IgD-negative memory B cell (primary cell): ENCODE data around the gene EIF3B. TPM values are rescaled to one million over a fixed set of nuclear protein-coding genes. Genes with fewer than 3 reads are reported as not detected.
"Not testable (repeated sequence)": the region's sequence is repeated elsewhere in the genome, so short reads cannot be mapped to it uniquely, and the experiment has no call there.

Experiments used
- H3K27ac Mint-ChIP-seq, 3 donors: one replicate each; pipeline ENCODE4 v1.8.0; 2020 to 2022; ENCODE audit warnings: mild to moderate bottlenecking in 3 of 3, mixed read lengths in 3 of 3, moderate library complexity in 1 of 3
- H3K27me3 Mint-ChIP-seq: one replicate; pipeline ENCODE4 v1.8.0; 2021; ENCODE audit warnings: mixed read lengths
- H3K36me3 Mint-ChIP-seq: one replicate; pipeline ENCODE4 v1.8.0; 2020; ENCODE audit warnings: mild to moderate bottlenecking, mixed read lengths
- H3K4me1 Mint-ChIP-seq, 3 donors: one replicate each; pipeline ENCODE4 v1.8.0; 2020 to 2022; ENCODE audit warnings: mixed read lengths in 3 of 3, mild to moderate bottlenecking in 1 of 3
- H3K4me3 Mint-ChIP-seq, 4 donors: one replicate each; pipeline ENCODE4 v1.8.0; 2020 to 2022; ENCODE audit warnings: mild to moderate bottlenecking in 4 of 4, mixed read lengths in 4 of 4, moderate library complexity in 3 of 4
- H3K9me3 Mint-ChIP-seq, 3 donors: one replicate each; pipeline ENCODE4 v1.8.0; 2020 to 2021; ENCODE audit warnings: mixed read lengths in 3 of 3, mild to moderate bottlenecking in 1 of 3
- polyA plus RNA-seq: library from polyadenylated mRNA; unstranded; fragments of 300-500 nt; fragmentation: Illumina TruSeq; gene quantifications from one replicate; pipeline ENCODE4 v1.2.3, GENCODE V29; 2021

Gene EIF3B
- polyA plus RNA-seq, 1 donor from 2014 or later = 84.4 TPM

DNA sequence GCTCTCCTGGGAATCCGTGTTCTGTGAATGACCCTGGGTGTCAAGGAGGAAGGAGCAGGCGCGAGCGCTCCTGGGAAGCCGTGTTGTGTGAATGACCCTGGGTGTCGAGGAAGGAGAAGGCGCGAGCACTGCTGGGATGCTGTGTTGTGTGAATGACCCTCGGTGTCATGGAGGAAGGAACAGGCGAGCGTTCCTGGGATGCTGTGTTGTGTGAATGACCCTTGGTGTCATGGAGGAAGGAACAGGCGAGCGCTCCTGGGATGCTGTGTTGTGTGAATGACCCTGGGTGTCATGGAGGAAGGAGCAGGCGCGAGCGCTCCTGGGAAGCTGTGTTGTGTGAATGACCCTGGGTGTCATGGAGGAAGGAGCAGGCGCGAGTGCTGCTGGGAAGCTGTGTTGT lies 23.5 kb downstream of the EIF3B start:
- H3K9me3 Mint-ChIP-seq, H3K4me1 Mint-ChIP-seq, H3K36me3 Mint-ChIP-seq, H3K27me3 Mint-ChIP-seq, H3K4me3 Mint-ChIP-seq: not testable (repeated sequence)
- H3K27ac Mint-ChIP-seq = peak overlapping the region in 1 of 3 donors; percentile 31

DNA sequence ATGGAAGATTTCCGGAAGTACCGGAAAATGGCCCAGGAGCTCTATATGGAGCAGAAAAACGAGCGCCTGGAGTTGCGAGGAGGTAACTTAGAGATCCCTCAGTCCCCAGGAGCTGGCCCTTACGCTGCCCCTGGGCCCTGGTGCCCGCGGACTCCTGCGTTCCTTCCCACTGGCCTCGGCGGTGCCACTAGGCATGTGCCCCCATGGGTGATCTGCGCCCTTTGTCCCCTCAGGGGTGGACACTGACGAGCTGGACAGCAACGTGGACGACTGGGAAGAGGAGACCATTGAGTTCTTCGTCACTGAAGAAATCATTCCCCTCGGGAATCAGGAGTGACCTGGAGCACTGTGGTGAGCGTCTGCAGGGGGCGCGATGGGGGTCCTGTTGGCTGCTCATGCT lies 24.5 kb downstream of the EIF3B start:
- H3K4me3 Mint-ChIP-seq = no peak overlapping the region
- no peaks in the 10 kb centered on the region for H3K27me3 Mint-ChIP-seq
- H3K4me1 Mint-ChIP-seq = peaks cover 0 to 2% (median 0%) of the 10 kb centered on the region in 3 donors
- H3K9me3 Mint-ChIP-seq = no peaks in the 10 kb centered on the region
- peaks cover 2% of the 10 kb centered on the region for H3K36me3 Mint-ChIP-seq
- H3K27ac Mint-ChIP-seq = no peak overlapping the region

DNA sequence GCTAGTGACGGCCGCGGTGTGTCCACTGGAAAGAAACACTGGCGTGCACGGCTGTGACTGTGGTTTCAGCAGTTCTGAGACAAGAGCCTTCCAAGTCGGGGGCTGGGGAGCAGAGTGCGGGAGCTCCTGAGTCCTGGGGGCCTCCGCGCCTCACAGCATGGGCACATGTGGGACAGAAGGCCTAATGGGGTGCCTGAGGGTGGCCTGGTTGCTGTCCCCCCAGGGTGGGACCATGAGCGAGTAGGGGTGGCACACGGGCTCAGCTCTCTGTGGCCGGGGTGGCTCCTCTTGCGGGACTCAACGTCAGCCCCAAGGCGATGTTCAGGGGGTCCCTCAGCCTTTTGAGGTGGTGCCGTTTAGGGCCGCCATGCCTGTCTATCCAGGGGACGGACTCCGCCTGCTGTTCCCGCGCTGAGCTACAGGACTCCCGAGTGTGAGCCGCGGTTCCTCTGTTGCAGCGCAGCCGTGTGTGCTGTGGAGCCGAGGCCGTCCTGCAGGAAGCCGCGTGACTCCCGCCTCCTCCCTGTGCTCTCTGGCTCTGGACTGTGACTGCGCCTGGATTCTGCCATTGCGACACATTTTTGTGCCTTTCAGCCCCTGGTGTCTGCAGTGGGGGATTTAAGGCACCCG lies 25.3 kb downstream of the EIF3B start:
- no peak overlapping the region for H3K27ac Mint-ChIP-seq
- H3K9me3 Mint-ChIP-seq = no peaks in the 10 kb centered on the region
- H3K4me1 Mint-ChIP-seq = peaks cover 0 to 2% (median 0%) of the 10 kb centered on the region in 3 donors
- no peak overlapping the region for H3K4me3 Mint-ChIP-seq
- peaks cover 2% of the 10 kb centered on the region for H3K36me3 Mint-ChIP-seq
- H3K27me3 Mint-ChIP-seq = no peaks in the 10 kb centered on the region

DNA sequence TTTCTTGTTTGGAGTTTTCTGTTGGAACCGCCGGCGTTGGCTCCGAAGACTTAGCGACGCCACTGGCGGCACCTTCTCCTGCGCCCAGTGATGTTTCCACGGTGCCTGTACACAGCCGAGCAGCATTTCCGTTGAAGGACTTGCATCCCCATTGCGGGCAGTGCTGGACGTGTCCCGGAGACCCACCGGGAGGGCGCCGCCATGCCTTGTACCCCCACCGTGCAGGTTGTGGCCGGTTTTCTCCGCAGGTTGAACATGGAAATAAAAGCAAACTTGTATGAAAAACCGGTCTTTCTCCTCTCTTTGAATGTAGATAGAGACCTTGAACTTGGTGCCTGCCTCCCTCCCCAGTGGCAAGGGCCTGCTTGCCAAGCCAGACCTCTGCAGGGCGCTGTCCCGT lies 25.8 kb downstream of the EIF3B start:
- Mint-ChIP-seq H3K27me3 (no peaks in the 10 kb centered on the region), H3K9me3 (no peaks in the 10 kb centered on the region), H3K27ac (no peak overlapping the region), H3K36me3 (peaks cover 2% of the 10 kb centered on the region), H3K4me1 (peaks cover 0 to under 1% (median 0%) of the 10 kb centered on the region in 3 donors), H3K4me3 (no peak overlapping the region)

DNA sequence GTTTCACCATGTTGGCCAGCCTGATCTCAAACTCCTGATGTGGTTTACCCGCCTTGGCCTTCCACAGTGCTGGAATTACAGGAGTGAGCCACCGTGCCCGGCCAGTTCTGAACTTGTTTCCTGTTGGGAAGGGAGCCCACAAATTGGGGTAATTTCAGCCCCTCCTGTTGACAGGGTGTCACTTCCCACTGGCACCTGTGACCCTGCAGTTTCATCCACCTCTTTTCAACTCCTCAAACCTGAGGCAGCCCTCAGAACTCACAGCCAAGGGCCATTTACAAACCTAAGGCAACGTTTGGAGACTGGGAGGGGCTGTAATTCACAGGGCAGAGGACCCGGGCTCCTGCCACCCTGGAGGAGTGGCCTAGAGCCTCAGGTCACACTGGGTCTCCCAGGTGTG lies 26.6 kb downstream of the EIF3B start:
- H3K4me1 Mint-ChIP-seq = no peaks in the 10 kb centered on the region
- no peaks in the 10 kb centered on the region for H3K9me3 Mint-ChIP-seq
- H3K4me3 Mint-ChIP-seq = no peak overlapping the region
- H3K27me3 Mint-ChIP-seq = no peaks in the 10 kb centered on the region
- peaks cover 2% of the 10 kb centered on the region for H3K36me3 Mint-ChIP-seq
- no peak overlapping the region for H3K27ac Mint-ChIP-seq

DNA sequence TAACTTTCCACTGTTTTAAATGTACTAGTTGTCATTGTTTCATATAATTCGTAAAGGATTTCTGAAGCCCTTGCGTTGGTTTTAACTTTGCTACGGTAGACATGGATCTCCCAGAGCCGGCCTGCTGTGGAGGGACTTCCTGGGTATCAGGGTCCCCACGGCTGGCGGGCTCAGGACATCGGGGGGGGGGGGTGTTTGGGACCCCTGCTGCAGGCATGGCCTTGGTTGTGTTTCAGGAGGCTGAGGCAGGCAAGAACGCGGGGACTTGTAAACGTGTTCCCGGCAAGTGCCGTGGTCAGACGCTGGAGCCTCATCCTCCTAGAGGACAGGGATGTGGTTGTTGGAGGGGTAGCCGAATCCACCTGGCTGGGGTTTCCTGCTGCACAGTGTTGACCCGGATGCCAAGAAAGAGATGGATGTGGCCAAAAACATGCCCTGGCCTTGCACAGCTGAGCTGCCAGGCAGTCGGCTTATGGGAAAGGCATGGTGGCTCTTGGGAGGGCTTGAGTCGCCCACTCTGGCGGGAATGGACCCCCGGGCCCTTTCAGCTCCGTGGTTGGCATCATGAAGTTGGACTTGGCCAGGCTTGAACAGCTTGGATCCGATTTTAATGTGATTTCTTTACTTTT lies 27.4 kb downstream of the EIF3B start:
- Mint-ChIP-seq H3K36me3 (peaks cover 2% of the 10 kb centered on the region), H3K4me3 (no peak overlapping the region), H3K9me3 (no peaks in the 10 kb centered on the region), H3K27me3 (no peaks in the 10 kb centered on the region), H3K27ac (no peak overlapping the region), H3K4me1 (no peaks in the 10 kb centered on the region)

DNA sequence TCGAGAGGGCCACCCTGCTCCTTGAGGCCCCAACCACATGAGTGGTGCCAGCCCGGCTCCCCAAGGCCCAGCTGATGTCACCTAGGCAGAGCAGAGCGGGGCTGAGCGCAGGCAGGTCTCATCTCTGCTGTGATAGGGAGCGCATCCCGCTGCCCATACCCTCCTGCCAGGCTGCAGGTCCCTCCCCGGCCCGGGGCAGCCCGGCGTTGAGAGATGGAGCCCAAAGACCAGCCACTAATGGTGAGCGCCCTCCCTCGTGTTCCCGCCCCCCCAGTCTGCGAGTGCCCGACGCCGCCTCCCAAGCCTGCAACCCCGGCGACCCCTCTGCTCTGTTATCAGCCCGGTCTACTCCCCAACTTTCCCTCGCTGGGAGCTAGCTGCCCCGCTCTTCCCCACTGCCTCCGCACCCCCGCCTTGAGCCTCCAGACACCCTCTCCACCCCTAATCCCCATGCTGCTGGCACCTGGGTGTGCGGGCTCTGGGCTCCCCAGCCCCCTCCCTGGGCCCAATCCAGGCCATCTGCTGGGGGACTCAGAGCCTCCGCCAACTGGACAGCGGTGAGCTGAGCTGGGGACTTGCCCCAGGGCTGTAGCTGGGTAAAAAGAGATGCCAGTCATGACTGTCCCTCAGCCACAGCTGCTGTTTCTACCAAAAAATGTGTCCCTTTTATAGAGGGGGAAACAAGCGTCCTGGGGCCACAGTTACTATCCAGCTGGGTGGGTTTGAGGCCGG lies 29.1 kb downstream of the EIF3B start:
- Mint-ChIP-seq H3K4me3 (no peak overlapping the region), H3K36me3 (peaks cover 2% of the 10 kb centered on the region)

DNA sequence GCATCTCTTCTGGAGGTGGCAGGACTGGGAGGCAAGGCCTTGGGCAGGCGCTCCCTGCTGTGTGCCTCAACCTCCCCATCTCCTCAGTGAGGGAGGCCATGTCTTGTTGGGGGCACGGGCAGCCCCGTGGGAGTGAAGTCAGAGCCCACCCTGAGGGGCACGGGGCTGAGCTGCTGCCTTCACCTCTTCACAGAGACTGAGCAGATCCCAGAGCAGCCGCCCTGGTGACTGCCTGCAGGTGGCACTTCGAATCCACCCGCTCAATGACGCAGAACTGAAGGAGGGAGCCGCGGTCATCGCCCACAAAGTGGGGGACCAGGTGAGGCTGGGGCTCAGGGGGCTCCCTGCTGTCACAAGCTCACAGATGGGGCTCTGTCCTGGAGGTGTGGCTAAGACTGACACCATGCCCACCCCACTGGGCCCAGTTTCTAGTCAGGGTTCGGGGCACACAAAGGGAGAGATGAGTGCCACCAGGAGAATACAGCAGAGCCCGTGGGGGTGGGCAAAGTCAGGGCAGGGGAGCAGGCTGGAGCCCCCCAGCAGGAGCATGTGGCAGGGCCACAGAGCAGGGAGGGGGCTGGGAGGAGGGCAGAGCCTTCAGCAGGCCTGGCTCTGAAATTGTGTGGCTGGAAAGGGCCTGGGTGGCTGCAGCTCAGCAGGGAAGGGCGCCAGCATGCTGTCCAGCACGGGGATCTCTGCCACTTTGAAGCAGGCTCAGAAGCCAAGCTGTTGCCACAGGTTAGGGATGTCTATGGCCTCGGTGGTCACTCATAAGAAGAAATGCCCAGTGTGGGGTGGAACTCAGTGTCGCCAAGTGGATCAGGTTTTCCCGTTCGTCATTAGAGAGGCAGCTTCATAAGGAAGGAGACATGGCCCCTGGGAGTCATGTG lies 30.0 kb downstream of the EIF3B start:
- H3K4me3 Mint-ChIP-seq = peak overlapping the region in 1 of 4 donors; percentile 12
- no peaks in the 10 kb centered on the region for H3K9me3 Mint-ChIP-seq
- H3K27ac Mint-ChIP-seq = no peak overlapping the region
- H3K27me3 Mint-ChIP-seq = no peaks in the 10 kb centered on the region
- no peaks in the 10 kb centered on the region for H3K4me1 Mint-ChIP-seq
- H3K36me3 Mint-ChIP-seq = peaks cover 2% of the 10 kb centered on the region

More for the DNA sequence above, 29.1 kb downstream of the EIF3B start:
- Mint-ChIP-seq H3K9me3 (no peaks in the 10 kb centered on the region), H3K27me3 (no peaks in the 10 kb centered on the region), H3K27ac (no peak overlapping the region), H3K4me1 (no peaks in the 10 kb centered on the region)

DNA sequence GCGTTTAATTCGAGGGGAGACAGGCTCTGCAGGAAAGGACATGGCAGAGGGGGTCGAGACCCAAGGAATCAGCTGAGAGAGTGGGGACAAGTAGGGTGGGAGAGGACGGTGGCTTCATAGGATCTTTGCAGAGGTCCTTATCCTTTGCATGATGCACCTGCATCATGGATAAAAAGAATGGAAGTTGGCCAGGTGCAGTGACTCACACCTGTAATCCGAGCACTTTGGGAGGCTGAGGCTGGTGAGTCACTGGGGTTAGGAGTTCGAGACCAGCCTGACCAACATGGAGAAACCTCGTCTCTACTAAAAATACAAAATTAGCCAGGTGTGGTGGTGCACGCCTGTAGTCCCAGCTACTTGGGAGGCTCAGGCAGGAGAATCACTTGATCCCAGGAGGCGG lies 31.5 kb downstream of the EIF3B start:
- H3K9me3 Mint-ChIP-seq, H3K27me3 Mint-ChIP-seq, H3K27ac Mint-ChIP-seq, H3K4me1 Mint-ChIP-seq, H3K36me3 Mint-ChIP-seq, H3K4me3 Mint-ChIP-seq: not testable (repeated sequence)

DNA sequence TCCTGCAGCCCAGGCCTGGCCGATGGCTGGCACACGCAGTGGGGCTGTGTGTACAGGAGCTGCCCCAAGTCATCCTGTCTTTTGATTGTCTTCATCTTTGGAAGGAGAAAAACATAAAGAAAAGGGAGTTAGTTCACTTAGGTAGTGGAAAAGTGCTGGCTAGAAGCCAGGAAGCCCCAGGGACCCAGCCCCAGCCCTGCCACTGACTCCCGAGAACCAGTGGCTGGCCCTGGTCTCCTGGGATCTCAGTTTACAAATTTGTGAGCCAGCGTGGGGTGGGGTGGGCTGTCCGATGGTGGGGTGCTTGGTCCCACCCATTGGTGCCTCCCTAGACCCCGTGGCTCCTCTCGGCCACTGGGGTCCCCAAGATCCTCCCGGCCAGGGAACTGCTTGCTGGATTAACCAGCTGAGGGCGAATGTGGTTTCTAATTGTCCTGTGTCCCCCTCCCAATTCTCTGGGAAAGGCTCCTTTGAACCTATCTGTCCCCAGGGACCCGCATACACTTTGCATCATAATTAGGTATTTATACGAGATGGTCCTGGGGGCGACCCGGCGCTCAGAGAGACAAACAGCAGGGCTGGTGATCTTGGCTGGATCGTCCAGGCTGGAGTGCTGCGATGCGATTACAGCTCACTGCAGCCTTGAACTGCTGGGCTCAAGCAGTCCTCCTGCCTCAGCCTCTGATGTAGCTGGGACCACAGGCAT lies 32.5 kb downstream of the EIF3B start:
- Mint-ChIP-seq H3K27ac (no peak overlapping the region), H3K9me3 (no peaks in the 10 kb centered on the region), H3K4me1 (peaks cover 0 to under 1% (median 0%) of the 10 kb centered on the region in 3 donors), H3K27me3 (no peaks in the 10 kb centered on the region), H3K36me3 (no peaks in the 10 kb centered on the region), H3K4me3 (no peak overlapping the region)

DNA sequence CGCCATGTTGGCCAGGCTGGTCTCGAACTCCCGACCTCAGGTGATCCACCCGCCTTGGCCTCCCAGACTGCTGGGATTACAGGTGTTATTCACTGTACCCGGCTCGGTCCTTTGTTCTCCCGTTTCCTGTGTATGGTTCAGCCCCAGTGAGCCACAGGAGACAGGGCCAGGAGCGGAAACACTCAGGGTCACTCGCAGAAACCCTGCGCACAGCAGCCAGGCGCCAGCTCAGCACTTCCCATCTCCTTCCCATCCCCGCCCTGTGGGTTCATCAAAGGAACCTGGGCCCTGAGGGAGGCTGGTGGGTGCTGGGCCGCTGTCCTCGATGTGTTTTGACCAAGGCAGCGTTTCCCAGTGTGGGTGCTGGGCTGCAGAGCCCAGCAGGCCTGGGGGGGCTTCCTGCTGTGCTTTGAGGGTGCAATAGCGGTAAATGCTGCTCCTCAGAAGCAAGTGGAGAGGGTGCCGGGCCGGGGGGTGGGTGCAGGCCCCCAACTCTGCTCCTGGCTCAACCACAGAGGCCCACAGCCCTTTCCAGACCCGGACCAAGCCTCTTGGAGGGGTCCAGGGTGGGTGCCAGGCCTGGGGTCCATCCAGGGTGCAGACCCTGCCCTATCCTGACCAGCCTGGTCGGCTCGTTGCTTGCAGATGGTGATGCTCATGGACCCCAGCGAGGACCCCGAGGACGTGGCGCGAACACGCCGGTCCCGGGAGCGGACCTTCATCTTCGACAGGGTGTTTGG lies 33.4 kb downstream of the EIF3B start:
- H3K27ac Mint-ChIP-seq = no peak overlapping the region
- no peaks in the 10 kb centered on the region for H3K27me3 Mint-ChIP-seq
- H3K36me3 Mint-ChIP-seq = no peaks in the 10 kb centered on the region
- H3K4me3 Mint-ChIP-seq = no peak overlapping the region
- H3K9me3 Mint-ChIP-seq = no peaks in the 10 kb centered on the region
- H3K4me1 Mint-ChIP-seq = peaks cover 1 to 6% (median 1%) of the 10 kb centered on the region in 3 donors

DNA sequence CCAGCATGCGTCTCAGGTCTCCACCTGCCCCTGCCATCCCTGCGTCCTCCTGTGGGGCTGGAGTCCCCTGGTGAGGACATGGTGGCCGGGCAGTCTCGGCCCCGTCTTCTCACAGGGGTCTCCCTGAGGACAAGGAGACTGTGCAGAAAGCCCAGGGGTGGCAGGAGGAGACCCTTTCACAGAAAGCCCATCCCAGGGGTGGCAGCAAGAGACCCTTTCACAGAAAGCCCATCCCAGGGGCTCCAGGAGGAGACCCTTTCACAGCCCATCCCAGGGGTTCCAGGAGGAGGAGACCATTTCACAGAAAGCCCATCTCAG lies 34.0 kb downstream of the EIF3B start:
- no peaks in the 10 kb centered on the region for H3K27me3 Mint-ChIP-seq
- H3K36me3 Mint-ChIP-seq = no peaks in the 10 kb centered on the region
- no peaks in the 10 kb centered on the region for H3K9me3 Mint-ChIP-seq
- H3K4me1 Mint-ChIP-seq = peaks cover 4 to 11% (median 4%) of the 10 kb centered on the region in 3 donors
- no peak overlapping the region for H3K27ac Mint-ChIP-seq
- H3K4me3 Mint-ChIP-seq = no peak overlapping the region

DNA sequence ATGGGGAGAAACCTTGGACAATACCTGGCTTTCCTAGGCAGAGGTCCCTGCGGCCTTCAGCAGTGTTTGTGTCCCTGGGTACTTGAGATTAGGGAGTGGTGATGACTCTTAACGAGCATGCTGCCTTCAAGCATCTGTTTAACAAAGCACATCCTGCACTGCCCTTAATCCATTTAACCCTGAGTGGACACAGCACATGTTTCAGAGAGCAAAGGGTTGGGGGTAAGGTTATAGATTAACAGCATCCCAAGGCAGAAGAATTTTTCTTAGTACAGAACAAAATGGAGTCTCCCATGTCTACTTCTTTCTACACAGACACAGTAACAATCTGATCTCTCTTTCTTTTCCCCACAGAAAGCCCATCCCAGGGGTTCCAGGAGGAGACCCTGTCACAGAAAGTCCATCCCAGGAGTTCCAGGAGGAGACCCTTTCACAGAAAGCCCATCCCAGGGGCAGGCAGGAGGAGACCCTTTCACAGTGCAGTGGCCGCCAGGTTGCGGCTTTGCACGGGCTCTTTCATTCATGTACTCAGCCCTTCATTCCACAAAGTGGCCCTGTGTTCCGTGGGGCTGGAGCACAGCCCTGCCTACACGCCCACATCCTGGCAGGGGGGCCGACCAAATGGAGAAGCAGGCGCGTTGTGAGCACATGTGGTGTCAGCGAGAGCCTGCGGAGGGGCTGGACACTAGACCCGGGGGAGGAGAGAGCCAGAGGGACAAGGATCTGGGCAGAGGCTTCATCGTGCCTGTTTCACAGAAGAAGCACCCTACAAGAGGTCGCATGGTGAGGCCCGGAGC lies 35.6 kb downstream of the EIF3B start:
- H3K36me3 Mint-ChIP-seq, H3K27me3 Mint-ChIP-seq, H3K27ac Mint-ChIP-seq, H3K9me3 Mint-ChIP-seq, H3K4me3 Mint-ChIP-seq: not testable (repeated sequence)
- H3K4me1 Mint-ChIP-seq = peaks cover 4 to 11% (median 6%) of the 10 kb centered on the region in 3 donors
